Body of pancreas (tissue), 4 donors: Measurements from ENCODE around the gene CROCC. TPM values are rescaled to one million over a fixed set of nuclear protein-coding genes. Genes with fewer than 3 reads are reported as not detected.
A peak's percentile ranks its signal among the peaks of the same experiment; 100 is the strongest.

Source experiments
- ATAC-seq: fragments of 150-250 bp; one replicate; pipeline ENCODE4 v1.9.1; 2016
- DNase-seq, 4 donors: peaks; one replicate each; pipeline ENCODE4 v3.0.0-alpha.2; 2019
- H3K27ac ChIP-seq, 4 donors: fragments of 200-600 bp; sonication (generic); 1 replicate in 3 of 4; 2 replicates in 1 of 4; pipeline versions ENCODE4 v1.5.1 to v1.6.1; 2016 to 2019; ENCODE audit warnings: mild to moderate bottlenecking in 1 of 4, mixed read lengths in 1 of 4, moderate library complexity in 1 of 4
- H3K27me3 ChIP-seq, 2 donors: fragments of 200-600 bp; sonication (generic); one replicate each; pipeline ENCODE4 v1.6.0; 2016; ENCODE audit warnings: mild to moderate bottlenecking in 1 of 2
- H3K36me3 ChIP-seq, 2 donors: fragments of 200-600 bp; sonication (generic); replicated peaks in 1 of 2; 2 replicates each; pipeline ENCODE4 v1.5.1; 2016; ENCODE audit warnings: low read depth in 2 of 2; ENCODE audit not compliant: insufficient read depth in 1 of 2
- H3K4me1 ChIP-seq: fragments of 200-600 bp; sonication (generic); one replicate; pipeline ENCODE4 v1.6.0; 2016
- H3K4me3 ChIP-seq, 2 donors: fragments of 200-600 bp; sonication (generic); 1 replicate in 1 of 2; 2 replicates in 1 of 2; pipeline ENCODE4 v1.5.1; 2016 to 2019
- H3K9me3 ChIP-seq, 3 donors: fragments of 200-600 bp; sonication (generic); 1 replicate in 2 of 3; 2 replicates in 1 of 3; pipeline ENCODE4 v1.5.1; 2016
- POLR2A ChIP-seq, 3 donors: fragments of 450-650 bp; IDR thresholded peaks; one replicate each; pipeline ENCODE4 v1.6.1; 2016; ENCODE audit warnings: antibody characterized with exemption in 3 of 3, mild to moderate bottlenecking in 2 of 3
- WGBS, 2 donors: methylation state at CpG; one replicate each; pipeline ENCODE4 v1.1.5; 2017; 5-methylcytosine and 5-hydroxymethylcytosine counted together
- intact Hi-C: fragments of 100-400 bp; cut with DNase I; formaldehyde crosslinking; loops from one replicate; pipeline ENCODE4 v1.15.1; 2023
- total RNA-seq, 2 donors: library from RNA; depleted of rRNA; stranded (reverse); fragments of >200 nt; gene quantifications; one replicate each; pipeline ENCODE4 v1.1.0, GENCODE V29; 2016
- TF ChIP-seq, protein P1 (sequence below), 7 experiments: fragments of 450-650 bp in 4 of 7; fragments of 200-600 bp in 3 of 7; sonication (generic) in 3 of 7; IDR thresholded peaks; one replicate each; pipeline ENCODE4 v1.5.1; 2016 to 2019; ENCODE audit warnings: antibody characterized with exemption in 7 of 7

Gene CROCC
- total RNA-seq, 2 donors from 2014 or later: 49.8 to 151 TPM

DNA sequence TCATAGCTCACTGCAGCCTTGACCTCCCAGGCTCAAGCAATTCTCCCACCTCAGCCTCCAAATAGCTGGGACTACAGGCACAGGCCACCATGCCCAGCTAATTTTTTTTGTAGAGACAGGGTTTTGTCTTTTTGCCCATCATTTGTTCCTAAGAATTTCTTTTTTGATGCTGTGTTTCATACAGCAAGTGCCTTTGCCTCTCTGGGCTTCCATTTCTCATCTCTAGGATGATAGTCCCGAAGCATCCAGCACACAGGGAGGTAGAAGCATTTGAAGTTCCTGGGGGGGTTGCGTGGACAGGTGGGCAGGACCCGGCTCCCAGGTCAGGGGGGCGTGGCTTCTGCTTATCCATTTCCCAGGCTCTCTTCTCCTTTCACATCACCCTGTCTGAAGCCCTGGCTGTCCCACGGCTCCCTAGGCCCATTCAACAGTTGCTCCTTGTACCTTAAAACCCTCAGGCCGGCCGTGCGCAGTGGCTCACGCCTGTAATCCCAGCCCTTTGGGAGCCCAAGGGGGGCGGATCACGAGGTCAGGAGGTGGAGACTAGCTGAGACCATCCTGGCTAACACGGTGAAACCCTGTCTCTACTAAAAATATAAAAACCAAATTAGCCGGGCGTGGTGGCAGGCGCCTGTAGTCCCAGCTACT, 86.6 kb downstream of the CROCC start:
- no peak for TF ChIP-seq POLR2A (IDR thresholded peaks at IDR 0.05)
- TF ChIP-seq, protein P1, sequence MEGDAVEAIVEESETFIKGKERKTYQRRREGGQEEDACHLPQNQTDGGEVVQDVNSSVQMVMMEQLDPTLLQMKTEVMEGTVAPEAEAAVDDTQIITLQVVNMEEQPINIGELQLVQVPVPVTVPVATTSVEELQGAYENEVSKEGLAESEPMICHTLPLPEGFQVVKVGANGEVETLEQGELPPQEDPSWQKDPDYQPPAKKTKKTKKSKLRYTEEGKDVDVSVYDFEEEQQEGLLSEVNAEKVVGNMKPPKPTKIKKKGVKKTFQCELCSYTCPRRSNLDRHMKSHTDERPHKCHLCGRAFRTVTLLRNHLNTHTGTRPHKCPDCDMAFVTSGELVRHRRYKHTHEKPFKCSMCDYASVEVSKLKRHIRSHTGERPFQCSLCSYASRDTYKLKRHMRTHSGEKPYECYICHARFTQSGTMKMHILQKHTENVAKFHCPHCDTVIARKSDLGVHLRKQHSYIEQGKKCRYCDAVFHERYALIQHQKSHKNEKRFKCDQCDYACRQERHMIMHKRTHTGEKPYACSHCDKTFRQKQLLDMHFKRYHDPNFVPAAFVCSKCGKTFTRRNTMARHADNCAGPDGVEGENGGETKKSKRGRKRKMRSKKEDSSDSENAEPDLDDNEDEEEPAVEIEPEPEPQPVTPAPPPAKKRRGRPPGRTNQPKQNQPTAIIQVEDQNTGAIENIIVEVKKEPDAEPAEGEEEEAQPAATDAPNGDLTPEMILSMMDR (IDR thresholded peaks at IDR 0.05): no peak
- ATAC-seq (no peak), DNase-seq (no peak)
- Histone ChIP-seq H3K27me3 (no peaks in the 10 kb centered on the region), H3K4me3 (no peak overlapping the region), H3K36me3 (peaks cover 0 to 11% of the 10 kb centered on the region in 2 donors), H3K27ac (no peak overlapping the region), H3K9me3 (no peaks in the 10 kb centered on the region), H3K4me1 (peaks cover 33% of the 10 kb centered on the region)
- 86% methylated on average over 5 to 15 of the region's 15 CpGs for WGBS, 2 donors
- intact Hi-C loops: no loop called here

- H3K4me3 ChIP-seq: no peak overlapping the region
- peaks cover 0 to 4% of the 10 kb centered on the region in 2 donors for H3K36me3 ChIP-seq
- intact Hi-C loops: no loop called here
- no peaks in the 10 kb centered on the region for H3K9me3 ChIP-seq
- TF ChIP-seq, protein P1 (IDR thresholded peaks at IDR 0.05): no peak
- TF ChIP-seq POLR2A (IDR thresholded peaks at IDR 0.05): no peak
- 55 to 79% methylated on average over 4 of the region's 4 CpGs for WGBS, 2 donors
- H3K27ac ChIP-seq: no peak overlapping the region
- no peak for DNase-seq
- peaks cover 35% of the 10 kb centered on the region for H3K4me1 ChIP-seq
- H3K27me3 ChIP-seq: no peaks in the 10 kb centered on the region
- ATAC-seq: no peak
Observed at GRCh38 chr1:17009706-17010105, 88.0 kb downstream of the CROCC start.

- H3K4me1 ChIP-seq: peaks cover 35% of the 10 kb centered on the region
- H3K27me3 ChIP-seq: no peaks in the 10 kb centered on the region
- H3K4me3 ChIP-seq: peak overlapping the region; percentile 66 to 83
- TF ChIP-seq, protein P1 (IDR thresholded peaks at IDR 0.05): no peak
- TF ChIP-seq POLR2A (IDR thresholded peaks at IDR 0.05): no peak
- no peak for DNase-seq
- no peaks in the 10 kb centered on the region for H3K9me3 ChIP-seq
- ATAC-seq: no peak
- intact Hi-C loops: no loop called here
- peak overlapping the region in 3 of 4 donors; percentile 31 to 67 (median 57) for H3K27ac ChIP-seq
- WGBS, 2 donors: 0% methylated on average over 5 to 15 of the region's 15 CpGs
- H3K36me3 ChIP-seq: no peaks in the 10 kb centered on the region
Observed at GRCh38 chr1:17011092-17011438, 89.3 kb downstream of the CROCC start.

GRCh38 chr1:17011439-17012307, 89.9 kb downstream of the CROCC start, which contains the start of gene ATP13A2:
TSS of gene ATP13A2 (minus strand) at chr1:17011928. CDS start at chr1:17011738, 190 bp downstream.
- TF ChIP-seq, protein P1 (IDR thresholded peaks at IDR 0.05): no peak
- TF ChIP-seq POLR2A (IDR thresholded peaks at IDR 0.05): peak in 1 of 3 donors; percentile 36
- peak within 1 kb of the TSS; percentile 66 to 83 for H3K4me3 ChIP-seq
- peak; percentile 84 to 92 (median 86) for DNase-seq
- WGBS, 2 donors: 0 to 1% methylated on average over 1 to 85 of the region's 94 CpGs
- peak; percentile 92 for ATAC-seq
- H3K4me1 ChIP-seq: peaks cover 35% of the 10 kb centered on the region
- peak within 1 kb of the TSS; percentile 47 to 71 (median 66) for H3K27ac ChIP-seq
- H3K27me3 ChIP-seq: no peaks in the 10 kb centered on the region
- no peaks in the 10 kb centered on the region for H3K9me3 ChIP-seq
- H3K36me3 ChIP-seq: no peaks in the 10 kb centered on the region
- intact Hi-C loops: no loop called here
